GM21447 (cell line): ENCODE measurements around the gene IFFO2.

Experiments used
- ATAC-seq: cut with Tn5 transposase; IDR thresholded peaks from one replicate; pipeline ENCODE4 v1.9.1; 2021; ENCODE audit not compliant: unreplicated experiment

The IFFO2 gene

GRCh38 chr1:18921516-18922251 lies 34.8 kb downstream of the IFFO2 start:
- no peak for ATAC-seq

DNA sequence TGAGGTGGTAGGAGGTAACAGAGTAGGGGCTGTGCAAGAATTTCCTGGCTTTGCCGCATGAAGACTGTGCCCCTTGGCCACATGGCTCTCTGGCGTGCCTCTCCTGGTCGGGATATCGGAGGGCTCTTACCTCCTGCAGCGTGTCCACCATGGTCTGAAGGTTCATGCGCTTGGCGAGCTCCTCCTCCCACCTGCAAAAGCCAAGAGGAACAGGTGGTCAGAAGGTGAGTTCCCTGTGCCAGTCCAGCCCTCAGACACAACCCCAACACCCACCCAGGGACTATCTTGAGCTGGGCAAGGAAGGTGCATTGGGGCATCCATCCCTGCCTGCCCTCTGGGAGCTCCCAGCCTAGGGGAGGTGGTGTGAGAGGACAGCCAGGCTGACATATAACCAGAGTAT lies 35.5 kb downstream of the IFFO2 start:
- no peak for ATAC-seq

DNA sequence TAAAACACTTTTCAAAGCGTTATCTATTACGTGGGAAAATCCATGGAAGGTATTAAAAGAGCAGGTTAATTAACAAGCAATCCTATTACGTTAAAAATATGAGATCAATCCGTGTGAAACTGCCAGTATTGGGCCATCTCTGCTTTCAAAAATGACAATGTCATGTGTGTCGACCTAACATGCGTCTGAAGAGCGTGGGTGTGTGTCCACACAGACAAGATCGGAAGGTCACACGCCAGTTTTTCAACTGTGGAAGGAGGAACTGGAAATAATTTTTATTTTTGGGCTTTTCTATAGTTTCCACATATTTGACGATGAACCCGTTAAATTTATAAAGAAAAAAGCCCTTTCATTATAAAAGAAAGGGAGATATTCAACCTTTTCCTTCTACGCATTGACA lies 36.5 kb downstream of the IFFO2 start:
- no peak for ATAC-seq

DNA sequence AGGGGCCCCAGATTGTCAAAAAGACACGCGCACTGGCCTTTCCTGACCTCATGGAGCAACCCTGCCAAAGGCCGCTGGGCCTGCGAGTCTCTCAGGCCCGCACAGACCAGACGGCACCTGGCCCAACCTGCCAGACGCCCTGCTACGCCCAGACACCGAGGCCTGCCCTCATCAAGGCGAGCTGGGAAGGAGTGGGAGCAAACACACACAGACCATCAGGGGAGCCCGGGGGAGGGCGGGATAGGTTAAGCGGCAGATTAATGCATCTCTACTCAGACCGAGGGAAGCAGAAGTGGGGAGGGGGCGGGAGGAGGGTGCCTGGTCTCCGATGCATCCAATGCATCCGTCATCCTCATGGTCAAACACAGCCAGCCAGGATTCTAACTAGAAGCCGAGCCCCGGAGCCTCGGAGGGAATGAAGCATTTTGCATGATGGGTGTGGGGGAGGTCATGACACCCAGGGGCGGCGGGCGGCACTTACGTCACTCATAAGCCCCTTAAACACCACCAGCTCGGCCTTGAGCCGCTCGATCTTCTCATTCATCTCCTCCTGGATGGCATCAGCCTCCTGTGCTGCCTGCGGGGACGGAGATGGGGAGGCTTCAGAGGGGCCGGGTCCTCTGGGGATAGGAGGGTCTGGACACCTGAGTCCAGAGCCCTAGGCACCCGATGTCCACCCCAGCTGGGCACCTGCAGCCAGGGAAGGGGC lies 37.1 kb downstream of the IFFO2 start:
- no peak for ATAC-seq

GRCh38 chr1:18918417-18918816 lies 38.1 kb downstream of the IFFO2 start:
- ATAC-seq, result no peak

- ATAC-seq, result no peak
Observed at GRCh38 chr1:18917071-18917799, 39.2 kb downstream of the IFFO2 start.

- ATAC-seq, result no peak
Observed at GRCh38 chr1:18915341-18915740, 41.1 kb downstream of the IFFO2 start.

GRCh38 chr1:18913065-18913835 lies 43.2 kb downstream of the IFFO2 start:
- ATAC-seq, result no peak

DNA sequence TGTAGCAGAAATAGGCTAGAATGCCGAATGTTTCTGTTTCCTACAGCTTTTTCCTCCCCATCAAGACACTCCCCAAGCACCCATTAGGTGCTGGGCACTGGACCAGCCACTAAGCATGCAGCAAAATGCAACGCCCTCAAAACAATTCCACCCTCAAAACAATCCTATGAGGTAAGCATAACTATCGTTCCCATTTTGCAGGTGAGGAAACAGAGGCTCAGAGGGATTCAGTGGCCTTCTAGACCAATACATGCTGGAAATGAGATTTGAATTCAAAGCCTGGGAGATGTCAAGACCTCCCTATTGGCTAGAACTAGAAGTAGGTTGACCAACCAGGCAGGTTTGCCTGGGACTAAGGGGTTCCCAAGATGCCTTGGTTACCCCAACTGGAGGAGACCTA lies 43.9 kb downstream of the IFFO2 start:
- no peak for ATAC-seq

DNA sequence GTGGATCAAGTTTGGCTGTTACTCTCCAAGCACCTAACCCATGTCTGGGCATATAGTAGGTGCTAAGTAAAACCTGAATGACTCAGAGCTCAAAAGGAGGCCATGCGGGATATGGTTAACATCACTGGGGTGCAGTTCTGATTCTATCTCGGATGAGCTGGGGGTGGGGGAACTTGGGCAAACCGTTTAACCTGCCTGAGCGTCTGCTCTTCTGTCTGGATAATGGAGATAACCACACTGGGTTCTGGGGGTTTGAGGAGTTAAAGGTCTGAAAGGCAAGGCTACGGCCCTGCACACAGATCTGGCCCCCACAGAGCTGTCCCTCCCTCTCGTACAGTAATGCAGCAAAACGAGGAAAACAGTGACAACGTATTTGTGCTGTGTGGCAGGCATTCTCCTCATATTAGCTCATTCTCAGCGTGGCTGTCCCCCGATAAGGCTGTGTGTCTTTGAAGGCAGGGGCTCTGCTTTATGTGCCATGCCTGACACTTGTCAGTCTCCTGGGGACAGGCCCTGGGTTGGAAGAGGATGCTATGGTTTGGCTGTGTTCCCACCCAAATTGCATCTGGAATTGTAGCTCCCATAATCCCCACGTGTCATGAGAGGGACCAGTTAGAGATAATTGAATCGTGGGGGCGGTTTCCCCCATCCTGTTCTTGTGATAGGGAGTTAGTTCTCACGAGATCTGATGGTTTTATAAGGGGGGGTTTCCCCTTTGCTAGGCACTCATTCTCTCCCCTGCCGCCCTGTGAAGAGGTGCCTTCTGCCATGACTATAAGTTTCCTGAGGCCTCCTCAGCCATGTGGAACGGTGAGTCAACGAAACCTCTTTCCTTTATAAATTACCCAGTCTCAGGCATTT lies 47.3 kb downstream of the IFFO2 start:
- no peak for ATAC-seq

DNA sequence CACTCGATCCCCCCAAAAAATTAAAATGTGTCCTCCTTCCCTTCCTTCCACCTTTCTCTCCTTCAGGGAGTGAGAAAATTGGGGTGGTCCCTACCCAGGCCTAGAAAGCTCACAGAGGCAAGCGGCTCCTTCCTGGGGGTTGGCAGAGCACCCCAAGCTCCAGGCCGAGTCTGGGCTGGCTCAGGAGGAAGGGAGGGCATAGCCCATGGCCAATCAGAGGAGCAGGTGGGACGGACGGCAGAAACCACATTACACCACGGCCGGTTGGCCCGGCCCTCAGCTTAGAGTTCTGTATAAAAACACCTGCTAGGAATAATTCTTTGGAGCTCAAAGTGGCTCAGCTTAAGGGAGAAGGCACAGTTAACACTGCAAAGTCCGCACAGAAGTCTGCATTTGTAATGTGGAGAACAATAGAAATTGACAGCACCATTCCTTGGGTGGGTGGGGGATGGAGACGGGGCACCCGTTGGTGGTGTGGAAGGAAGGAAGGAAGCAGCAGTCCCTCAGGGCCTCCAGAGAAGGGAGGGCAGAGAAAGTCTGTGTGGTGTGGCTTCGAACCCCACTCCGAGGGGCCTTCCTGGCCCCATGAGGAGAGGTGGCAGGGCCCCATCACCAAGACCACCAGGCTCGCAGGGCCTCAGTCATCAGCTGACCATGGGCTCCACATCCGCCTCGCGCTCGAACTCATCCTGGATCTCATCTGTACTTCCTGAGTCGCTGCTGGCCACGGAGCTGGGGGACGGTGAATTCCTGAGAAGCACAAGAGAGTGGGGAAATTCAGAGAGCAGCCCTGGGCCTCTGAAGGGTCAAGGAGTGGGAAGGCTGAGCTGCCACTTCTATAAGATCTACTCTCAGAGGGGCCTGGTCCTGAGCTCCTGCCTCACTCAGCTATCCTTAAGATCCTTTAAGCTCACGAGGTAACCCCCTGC lies 48.3 kb downstream of the IFFO2 start:
- no peak for ATAC-seq

GRCh38 chr1:18907021-18907916 lies 49.2 kb downstream of the IFFO2 start:
- ATAC-seq, result no peak

DNA sequence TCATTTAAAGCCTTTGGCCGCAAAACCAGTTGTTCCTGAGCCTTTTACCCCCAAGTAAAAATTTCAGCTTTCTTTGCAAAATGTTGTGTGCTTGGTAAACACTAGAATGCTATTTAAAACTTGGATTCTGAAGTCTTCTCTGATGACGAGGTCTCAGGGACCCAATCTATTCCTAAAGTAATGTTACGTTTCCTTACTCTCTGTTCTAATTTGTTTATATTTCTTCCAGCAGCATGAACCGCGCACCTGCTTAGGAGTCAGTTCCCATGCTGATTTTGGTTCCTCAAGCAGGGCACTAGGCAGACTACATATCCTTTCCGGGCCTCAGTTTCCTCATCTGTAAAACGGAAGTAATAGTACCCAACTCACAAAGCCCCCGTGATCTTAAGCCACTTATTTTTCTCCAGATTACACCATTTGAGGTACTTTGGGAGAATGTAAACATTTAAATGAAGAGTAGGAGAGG lies 53.2 kb downstream of the IFFO2 start:
- no peak for ATAC-seq

DNA sequence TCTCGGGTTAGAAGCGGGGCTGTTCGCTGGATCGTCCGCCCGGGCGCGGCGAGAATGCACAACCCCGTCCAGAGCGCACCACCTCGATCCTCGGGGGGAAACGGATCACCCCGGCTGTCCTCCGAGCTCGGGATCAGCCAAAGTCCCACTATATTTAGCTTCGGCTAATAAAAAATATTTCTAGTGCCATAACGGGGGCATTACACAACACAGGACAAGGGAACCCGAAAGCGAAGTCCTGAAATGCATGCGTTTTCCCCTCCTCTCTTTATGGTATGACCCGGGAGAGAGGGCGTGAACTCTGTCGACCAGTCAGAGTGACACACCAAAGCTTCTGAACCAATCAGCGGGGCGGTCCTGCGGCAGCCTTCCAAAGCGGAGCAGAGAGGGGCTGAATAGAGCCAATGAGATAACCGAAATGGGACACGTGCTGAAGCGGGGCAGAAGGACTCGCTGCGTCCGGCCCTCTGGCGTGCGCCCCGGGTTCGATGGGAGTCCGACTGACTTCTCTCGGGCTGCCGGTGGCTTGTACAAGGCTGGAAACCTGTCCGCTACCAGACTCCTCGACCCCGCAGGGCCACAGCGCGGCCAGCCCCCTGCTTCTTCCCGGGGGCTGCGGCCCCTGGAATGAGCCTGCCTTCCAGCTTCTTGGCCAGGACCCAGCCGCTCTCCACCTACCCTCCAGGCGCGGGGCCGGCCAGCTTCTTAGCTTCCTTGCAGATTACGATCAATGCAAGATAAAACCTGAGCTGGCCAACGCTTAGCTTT lies 53.8 kb downstream of the IFFO2 start, which contains the start of gene ALDH4A1:
TSS of gene ALDH4A1 (minus strand) at position 33 of the 768 bp plus-strand sequence. CDS start at position 1, 32 bp downstream.
- peak; percentile 95 for ATAC-seq

GRCh38 chr1:18901952-18902522 lies 54.4 kb downstream of the IFFO2 start:
- no peak for ATAC-seq

DNA sequence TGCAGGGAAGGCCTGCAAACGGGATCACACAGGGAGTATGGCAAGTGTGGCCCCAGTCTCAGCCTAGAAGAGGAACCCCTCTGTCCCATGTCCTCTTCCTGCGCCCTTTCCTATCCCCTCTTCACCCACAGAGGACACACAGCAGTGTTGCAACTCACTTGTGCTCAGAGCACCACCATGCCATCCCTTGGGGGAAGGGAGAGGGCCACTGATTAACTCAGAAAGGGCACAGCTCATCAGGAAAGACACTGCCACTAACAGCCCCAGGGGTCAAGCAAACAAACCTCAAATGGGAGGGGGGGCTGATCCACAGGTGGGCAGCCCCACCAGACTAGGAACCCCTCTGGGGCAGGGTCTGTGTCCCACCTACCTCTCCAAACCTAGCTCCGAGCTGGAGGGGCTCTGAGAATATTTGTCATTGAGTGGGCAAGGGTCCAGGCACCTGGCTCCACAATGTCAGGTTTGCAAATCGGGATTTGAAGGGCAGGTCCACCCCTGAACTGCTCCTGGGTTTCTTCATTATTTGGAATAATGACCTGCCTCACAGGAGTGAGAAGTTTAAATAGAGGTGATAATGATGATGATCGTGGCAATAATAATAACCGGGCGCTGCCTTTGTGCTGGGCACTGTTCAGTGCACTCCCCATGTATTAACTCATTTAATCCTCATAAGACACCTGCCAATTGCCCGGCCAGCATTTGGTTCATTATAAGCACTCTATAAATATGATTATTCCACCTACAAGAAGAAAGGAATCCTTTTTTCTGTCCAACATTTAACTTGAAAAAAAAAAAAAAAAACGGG lies 55.1 kb downstream of the IFFO2 start:
- ATAC-seq, result no peak
